Measurements from ENCODE around the gene LRRIQ3. TPM values are rescaled to one million over a fixed set of nuclear protein-coding genes. Genes with fewer than 3 reads are reported as not detected.
A peak's percentile ranks its signal among the peaks of the same experiment; 100 is the strongest.
"Not testable (repeated sequence)": the region's sequence is repeated elsewhere in the genome, so short reads cannot be mapped to it uniquely, and the experiment has no call there.

Gene LRRIQ3
- polyA plus RNA-seq, 1 donor: 1.1 TPM

DNA sequence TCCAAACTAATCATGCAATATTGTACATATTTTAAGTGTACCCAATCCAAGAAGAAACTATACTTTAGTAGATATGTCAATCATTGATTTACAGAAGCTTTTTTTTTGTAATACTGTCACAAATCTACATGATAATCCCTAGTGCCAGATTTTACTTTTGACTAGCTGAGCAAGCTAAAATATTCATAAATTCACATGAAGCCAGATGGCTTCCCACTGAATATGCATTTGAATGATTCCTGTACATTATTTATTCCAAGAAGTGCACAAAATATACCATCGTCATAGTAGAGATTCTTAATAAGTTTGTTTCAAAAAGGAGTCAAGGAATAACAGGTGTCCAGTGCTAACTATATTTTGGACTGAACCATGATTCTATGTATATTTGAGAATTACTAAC, 17.3 kb upstream of the LRRIQ3 start:
- H3K27ac ChIP-seq (ENCODE audit: low read length): no peak overlapping the region
- DNase-seq: no peak
- H3K27me3 ChIP-seq (ENCODE audit: control insufficient read depth, insufficient read depth, low read length): no peaks in the 10 kb centered on the region
- H3K4me3 ChIP-seq (ENCODE audit: low read length): no peak overlapping the region
- H3K4me1 ChIP-seq (ENCODE audit: control insufficient read depth, insufficient read depth, low read length): no peaks in the 10 kb centered on the region
- no peaks in the 10 kb centered on the region for H3K36me3 ChIP-seq (ENCODE audit: control insufficient read depth, insufficient read depth, low read length)
- H3K9me3 ChIP-seq (ENCODE audit: control insufficient read depth, low read depth, low read length): no peaks in the 10 kb centered on the region
- WGBS (ENCODE audit: insufficient coverage, low lambda C conversion rate): 100% methylated on average over 1 of the region's 1 CpG

- Histone ChIP-seq H3K9me3 (ENCODE audit: control insufficient read depth, low read depth, low read length) (no peaks in the 10 kb centered on the region), H3K36me3 (ENCODE audit: control insufficient read depth, insufficient read depth, low read length) (peaks cover 16% of the 10 kb centered on the region), H3K27me3 (ENCODE audit: control insufficient read depth, insufficient read depth, low read length) (no peaks in the 10 kb centered on the region), H3K4me3 (ENCODE audit: low read length) (no peak overlapping the region), H3K4me1 (ENCODE audit: control insufficient read depth, insufficient read depth, low read length) (no peaks in the 10 kb centered on the region), H3K27ac (ENCODE audit: low read length) (no peak overlapping the region)
- DNase-seq: no peak
- WGBS (ENCODE audit: insufficient coverage, low lambda C conversion rate): 60% methylated on average over 1 of the region's 2 CpGs
Observed at GRCh38 chr1:74205266-74205665, 7.3 kb upstream of the LRRIQ3 start.

DNA sequence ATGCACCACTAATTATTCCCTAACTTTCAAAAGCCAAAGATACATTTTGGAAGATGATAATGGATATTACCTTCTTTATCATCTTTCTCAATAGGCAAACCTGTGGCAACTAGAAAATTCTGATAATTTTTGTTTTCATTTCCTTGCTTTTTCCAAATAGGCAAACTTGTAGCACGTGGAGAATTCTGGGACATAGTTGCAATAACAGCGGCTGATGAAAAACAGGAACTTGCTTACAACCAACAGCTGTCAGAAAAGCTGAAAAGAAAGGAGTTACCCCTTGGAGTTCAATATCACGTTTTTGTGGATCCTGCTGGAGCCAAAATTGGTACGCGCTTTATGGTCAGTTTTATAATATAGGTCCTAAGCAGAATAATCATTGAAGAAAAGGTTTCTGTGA, 1.5 kb upstream of the LRRIQ3 start:
- H3K27ac ChIP-seq (ENCODE audit: low read length): no peak overlapping the region

DNA sequence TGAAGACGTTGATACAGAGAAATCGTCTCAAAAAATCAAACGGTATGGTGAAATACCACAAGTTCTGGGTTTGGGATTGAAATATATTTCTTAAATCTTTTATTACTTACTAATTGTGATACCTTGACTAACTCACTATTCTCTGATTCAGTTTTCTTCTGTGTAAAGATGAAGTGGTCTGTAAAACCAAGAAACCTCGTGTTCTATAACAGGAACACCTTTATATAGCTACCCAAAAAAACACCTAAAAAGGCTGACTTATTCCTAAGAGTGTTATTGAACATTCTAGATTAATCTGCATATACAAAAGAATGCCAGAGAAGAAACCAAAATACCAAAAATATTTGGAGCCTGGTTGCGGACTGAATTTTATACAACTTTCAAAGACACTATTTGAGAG, 721 bp downstream of the LRRIQ3 start:
- no peaks in the 10 kb centered on the region for H3K9me3 ChIP-seq (ENCODE audit: control insufficient read depth, low read depth, low read length)
- no peaks in the 10 kb centered on the region for H3K27me3 ChIP-seq (ENCODE audit: control insufficient read depth, insufficient read depth, low read length)
- WGBS (ENCODE audit: insufficient coverage, low lambda C conversion rate): 100% methylated on average over 1 of the region's 5 CpGs
- H3K27ac ChIP-seq (ENCODE audit: low read length): peak overlapping the region; percentile 87
- H3K4me3 ChIP-seq (ENCODE audit: low read length): peak overlapping the region; percentile 78
- H3K4me1 ChIP-seq (ENCODE audit: control insufficient read depth, insufficient read depth, low read length): no peaks in the 10 kb centered on the region
- H3K36me3 ChIP-seq (ENCODE audit: control insufficient read depth, insufficient read depth, low read length): peaks cover 3% of the 10 kb centered on the region
- no peak for DNase-seq

More for the DNA sequence above, 1.5 kb upstream of the LRRIQ3 start:
- Histone ChIP-seq H3K9me3 (ENCODE audit: control insufficient read depth, low read depth, low read length) (no peaks in the 10 kb centered on the region), H3K4me3 (ENCODE audit: low read length) (no peak overlapping the region), H3K4me1 (ENCODE audit: control insufficient read depth, insufficient read depth, low read length) (no peaks in the 10 kb centered on the region), H3K36me3 (ENCODE audit: control insufficient read depth, insufficient read depth, low read length) (peaks cover 12% of the 10 kb centered on the region), H3K27me3 (ENCODE audit: control insufficient read depth, insufficient read depth, low read length) (no peaks in the 10 kb centered on the region)
- no peak for DNase-seq
- 94% methylated on average over 3 of the region's 5 CpGs for WGBS (ENCODE audit: insufficient coverage, low lambda C conversion rate)

DNA sequence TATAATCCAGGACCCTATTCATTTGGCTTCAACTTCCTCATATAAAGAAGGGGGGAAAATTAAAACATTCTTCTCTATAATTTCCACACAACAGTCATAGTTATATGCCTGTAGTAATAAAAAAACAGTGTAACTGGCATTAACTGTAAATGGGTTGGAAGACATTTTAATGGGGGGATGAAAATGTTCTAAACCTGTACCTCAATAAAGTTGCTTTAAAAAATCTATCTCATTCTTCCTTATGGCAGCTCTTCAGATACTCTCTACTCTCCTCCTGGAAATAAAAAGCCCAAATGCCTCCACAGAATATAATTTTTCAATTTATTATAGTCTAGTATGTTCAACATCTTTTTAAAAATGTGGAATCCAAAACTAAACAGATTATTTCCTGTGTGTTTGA, 2.6 kb downstream of the LRRIQ3 start:
- Histone ChIP-seq H3K36me3 (ENCODE audit: control insufficient read depth, insufficient read depth, low read length) (no peaks in the 10 kb centered on the region), H3K27ac (ENCODE audit: low read length) (no peak overlapping the region), H3K4me1 (ENCODE audit: control insufficient read depth, insufficient read depth, low read length) (no peaks in the 10 kb centered on the region), H3K9me3 (ENCODE audit: control insufficient read depth, low read depth, low read length) (no peaks in the 10 kb centered on the region), H3K27me3 (ENCODE audit: control insufficient read depth, insufficient read depth, low read length) (no peaks in the 10 kb centered on the region), H3K4me3 (ENCODE audit: low read length) (no peak overlapping the region)
- DNase-seq: no peak

GRCh38 chr1:74193908-74194307, 4.1 kb downstream of the LRRIQ3 start:
- H3K36me3 ChIP-seq (ENCODE audit: control insufficient read depth, insufficient read depth, low read length): no peaks in the 10 kb centered on the region
- no peaks in the 10 kb centered on the region for H3K9me3 ChIP-seq (ENCODE audit: control insufficient read depth, low read depth, low read length)
- WGBS (ENCODE audit: insufficient coverage, low lambda C conversion rate): 100% methylated on average over 1 of the region's 2 CpGs
- H3K27ac ChIP-seq (ENCODE audit: low read length): no peak overlapping the region
- no peak for DNase-seq
- H3K27me3 ChIP-seq (ENCODE audit: control insufficient read depth, insufficient read depth, low read length): no peaks in the 10 kb centered on the region
- H3K4me1 ChIP-seq (ENCODE audit: control insufficient read depth, insufficient read depth, low read length): no peaks in the 10 kb centered on the region
- H3K4me3 ChIP-seq (ENCODE audit: low read length): no peak overlapping the region

- Histone ChIP-seq H3K4me3 (ENCODE audit: low read length) (no peak overlapping the region), H3K4me1 (ENCODE audit: control insufficient read depth, insufficient read depth, low read length) (no peaks in the 10 kb centered on the region), H3K27ac (ENCODE audit: low read length) (no peak overlapping the region), H3K36me3 (ENCODE audit: control insufficient read depth, insufficient read depth, low read length) (no peaks in the 10 kb centered on the region), H3K27me3 (ENCODE audit: control insufficient read depth, insufficient read depth, low read length) (no peaks in the 10 kb centered on the region), H3K9me3 (ENCODE audit: control insufficient read depth, low read depth, low read length) (no peaks in the 10 kb centered on the region)
- no peak for DNase-seq
Observed at GRCh38 chr1:74180490-74180889, 17.5 kb downstream of the LRRIQ3 start.

DNA sequence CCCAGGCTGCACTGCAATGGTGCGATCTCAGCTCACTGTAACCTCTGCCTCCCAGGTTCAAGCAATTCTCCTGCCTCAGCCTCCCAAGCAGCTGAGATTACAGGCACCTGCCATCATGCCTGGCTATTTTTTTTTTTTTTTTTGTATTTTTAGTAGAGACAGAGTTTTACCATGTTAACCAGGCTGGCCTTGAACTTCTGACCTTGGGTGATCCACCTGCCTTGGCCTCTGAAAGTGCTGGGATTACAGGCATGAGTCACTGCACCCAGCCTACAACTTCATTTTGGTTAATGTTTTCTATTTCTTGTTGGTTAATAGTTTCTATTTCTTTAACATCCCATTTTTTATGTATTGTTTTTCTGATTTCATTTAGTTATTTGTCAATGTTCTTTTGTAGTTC, 23.6 kb downstream of the LRRIQ3 start:
- no CpG with 5 or more reads among the region's 1 CpG for WGBS (ENCODE audit: insufficient coverage, low lambda C conversion rate)
- not testable (repeated sequence) for H3K27me3 ChIP-seq (ENCODE audit: control insufficient read depth, insufficient read depth, low read length); H3K27ac ChIP-seq (ENCODE audit: low read length); H3K4me1 ChIP-seq (ENCODE audit: control insufficient read depth, insufficient read depth, low read length); H3K36me3 ChIP-seq (ENCODE audit: control insufficient read depth, insufficient read depth, low read length); DNase-seq; H3K4me3 ChIP-seq (ENCODE audit: low read length); H3K9me3 ChIP-seq (ENCODE audit: control insufficient read depth, low read depth, low read length)

GRCh38 chr1:74162333-74162732, 35.6 kb downstream of the LRRIQ3 start:
- H3K27ac ChIP-seq (ENCODE audit: low read length): no peak overlapping the region
- DNase-seq: no peak
- no peaks in the 10 kb centered on the region for H3K9me3 ChIP-seq (ENCODE audit: control insufficient read depth, low read depth, low read length)
- 87% methylated on average over 5 of the region's 5 CpGs for WGBS (ENCODE audit: insufficient coverage, low lambda C conversion rate)
- no peaks in the 10 kb centered on the region for H3K27me3 ChIP-seq (ENCODE audit: control insufficient read depth, insufficient read depth, low read length)
- no peaks in the 10 kb centered on the region for H3K4me1 ChIP-seq (ENCODE audit: control insufficient read depth, insufficient read depth, low read length)
- no peak overlapping the region for H3K4me3 ChIP-seq (ENCODE audit: low read length)
- no peaks in the 10 kb centered on the region for H3K36me3 ChIP-seq (ENCODE audit: control insufficient read depth, insufficient read depth, low read length)

DNA sequence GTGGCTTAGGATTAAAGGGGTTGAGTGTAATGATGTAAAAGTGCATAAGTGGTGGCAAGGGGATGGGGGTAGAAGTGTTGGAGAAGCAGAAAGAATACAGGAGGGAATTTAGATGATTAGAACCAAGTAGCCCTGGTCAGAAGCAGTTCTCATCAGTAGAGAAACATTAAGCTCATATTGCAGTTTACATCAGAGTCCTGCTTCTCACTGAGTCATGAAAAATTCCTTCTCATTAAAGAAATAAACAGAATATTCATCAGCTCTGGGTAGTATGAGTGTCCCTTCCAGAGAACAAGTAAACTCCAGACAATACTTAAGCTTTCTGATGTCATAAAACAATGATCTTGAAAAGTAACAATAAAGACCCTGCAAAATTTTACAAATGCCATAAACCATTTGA, 36.5 kb downstream of the LRRIQ3 start:
- H3K27me3 ChIP-seq (ENCODE audit: control insufficient read depth, insufficient read depth, low read length): no peaks in the 10 kb centered on the region
- H3K4me3 ChIP-seq (ENCODE audit: low read length): no peak overlapping the region
- H3K36me3 ChIP-seq (ENCODE audit: control insufficient read depth, insufficient read depth, low read length): no peaks in the 10 kb centered on the region
- DNase-seq: no peak
- no peak overlapping the region for H3K27ac ChIP-seq (ENCODE audit: low read length)
- H3K9me3 ChIP-seq (ENCODE audit: control insufficient read depth, low read depth, low read length): no peaks in the 10 kb centered on the region
- no peaks in the 10 kb centered on the region for H3K4me1 ChIP-seq (ENCODE audit: control insufficient read depth, insufficient read depth, low read length)

- WGBS (ENCODE audit: insufficient coverage, low lambda C conversion rate): 100% methylated on average over 2 of the region's 2 CpGs
- Histone ChIP-seq H3K4me3 (ENCODE audit: low read length) (no peak overlapping the region), H3K27me3 (ENCODE audit: control insufficient read depth, insufficient read depth, low read length) (no peaks in the 10 kb centered on the region), H3K9me3 (ENCODE audit: control insufficient read depth, low read depth, low read length) (no peaks in the 10 kb centered on the region), H3K27ac (ENCODE audit: low read length) (no peak overlapping the region), H3K4me1 (ENCODE audit: control insufficient read depth, insufficient read depth, low read length) (no peaks in the 10 kb centered on the region), H3K36me3 (ENCODE audit: control insufficient read depth, insufficient read depth, low read length) (no peaks in the 10 kb centered on the region)
- no peak for DNase-seq
Observed at GRCh38 chr1:74160046-74160445, 37.9 kb downstream of the LRRIQ3 start.

Data from large intestine (tissue), 3 donors.